HG03159 (cell line): ENCODE measurements around the gene STARD8.
"Not testable (repeated sequence)": the region's sequence is repeated elsewhere in the genome, so short reads cannot be mapped to it uniquely, and the experiment has no call there.

Source experiments
- ATAC-seq: cut with Tn5 transposase; IDR thresholded peaks from one replicate; pipeline ENCODE4 v1.9.1; 2021; ENCODE audit warnings: mild to moderate bottlenecking, moderate library complexity; ENCODE audit not compliant: unreplicated experiment

STARD8 gene

DNA sequence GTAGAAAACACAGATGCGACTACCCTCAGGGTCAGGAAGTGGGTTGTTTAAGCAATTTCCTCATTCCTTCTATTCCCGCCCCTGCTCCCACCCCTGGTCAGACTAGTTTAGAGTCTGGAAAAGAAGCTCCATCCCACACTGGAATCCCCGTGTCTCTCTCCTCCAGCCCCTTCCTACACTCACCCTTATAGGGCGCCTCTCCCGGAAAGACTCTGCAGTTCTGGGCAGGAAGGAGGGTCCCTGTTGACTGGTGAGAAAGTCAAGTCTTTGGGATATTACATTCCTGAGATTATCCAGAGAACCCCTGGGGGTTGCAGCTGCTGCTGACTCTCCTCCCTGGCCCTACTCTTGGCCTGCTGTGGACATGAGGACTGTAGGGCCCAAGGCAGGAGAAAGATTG lies 11.9 kb downstream of the STARD8 start:
- no peak for ATAC-seq

DNA sequence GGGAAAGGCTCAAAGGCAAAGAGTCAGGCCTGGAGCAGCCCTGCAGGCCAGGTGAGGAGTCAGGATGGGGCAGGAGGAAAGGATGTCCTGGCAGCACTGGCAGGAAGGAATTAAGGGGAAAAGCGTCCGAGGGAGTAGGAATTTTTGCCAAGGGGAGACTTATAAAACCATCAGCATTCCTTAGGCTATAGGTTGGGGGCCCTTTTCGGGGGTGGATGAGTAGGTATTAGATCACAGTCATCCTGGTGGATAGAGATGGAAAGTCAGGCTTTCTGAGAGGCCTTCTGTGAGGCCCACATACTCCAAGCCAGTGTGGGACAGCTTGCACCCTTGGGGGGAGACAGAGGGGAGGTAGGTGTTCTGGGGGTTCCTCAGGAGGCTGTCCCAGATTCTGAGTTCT lies 12.3 kb downstream of the STARD8 start:
- ATAC-seq, result no peak

DNA sequence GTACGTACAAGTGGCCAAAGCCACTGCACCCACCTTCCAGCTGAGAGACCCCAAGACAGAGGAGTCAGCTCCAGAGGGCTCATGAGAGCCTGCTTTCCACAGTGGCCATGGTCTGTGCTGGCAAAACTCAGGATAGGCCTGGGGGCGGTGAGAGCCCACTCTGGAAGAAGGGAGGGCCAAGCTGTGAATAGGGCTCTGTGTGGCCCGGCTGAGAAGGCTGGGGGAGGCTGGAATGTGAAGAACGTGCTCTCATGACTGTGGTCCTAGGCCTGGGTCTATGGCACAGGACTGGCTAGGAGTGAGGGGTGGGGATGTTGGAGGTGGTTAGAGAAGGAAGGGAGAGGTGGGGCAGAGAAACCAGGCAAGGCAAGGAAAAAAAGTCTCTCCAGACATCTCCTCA lies 13.3 kb downstream of the STARD8 start:
- no peak for ATAC-seq

DNA sequence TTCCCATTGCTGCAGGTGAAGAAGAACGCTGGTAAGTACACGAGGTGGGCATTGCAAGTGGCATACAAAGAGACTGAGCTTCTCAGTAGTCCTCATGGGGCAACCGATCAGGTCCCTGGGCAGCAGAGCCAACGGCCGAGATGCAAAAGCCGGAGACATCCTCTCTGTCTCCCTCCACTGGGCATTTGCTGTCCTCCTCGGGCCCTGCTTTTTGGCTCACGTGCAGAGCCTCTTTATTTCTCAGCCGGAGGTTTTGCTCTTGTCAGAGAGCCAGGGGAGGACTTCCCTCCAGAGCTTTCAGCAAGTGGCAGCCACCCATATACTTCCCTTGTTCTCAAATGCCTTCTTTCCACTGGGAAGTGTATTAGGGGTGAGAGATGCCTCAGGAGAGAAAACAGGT lies 18.0 kb downstream of the STARD8 start:
- no peak for ATAC-seq

DNA sequence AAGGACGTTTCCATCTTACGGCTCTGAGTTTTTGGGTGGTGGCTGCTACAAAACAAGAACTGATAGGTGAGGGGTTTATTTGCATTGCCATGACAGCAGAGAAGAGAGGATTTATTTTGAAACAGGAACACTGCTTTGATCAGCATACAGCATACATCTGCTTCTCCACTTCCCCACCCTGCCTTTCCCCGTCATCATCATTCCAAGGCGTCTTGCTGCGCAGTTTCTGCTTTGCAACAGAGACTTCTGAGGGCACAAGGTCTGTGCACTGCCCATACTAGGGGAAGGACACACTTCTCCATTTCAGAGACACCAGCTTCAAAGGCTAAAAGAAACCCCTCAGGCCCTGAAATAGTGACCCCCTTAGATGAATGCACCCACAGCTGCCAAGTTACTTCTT lies 19.1 kb downstream of the STARD8 start:
- no peak for ATAC-seq

DNA sequence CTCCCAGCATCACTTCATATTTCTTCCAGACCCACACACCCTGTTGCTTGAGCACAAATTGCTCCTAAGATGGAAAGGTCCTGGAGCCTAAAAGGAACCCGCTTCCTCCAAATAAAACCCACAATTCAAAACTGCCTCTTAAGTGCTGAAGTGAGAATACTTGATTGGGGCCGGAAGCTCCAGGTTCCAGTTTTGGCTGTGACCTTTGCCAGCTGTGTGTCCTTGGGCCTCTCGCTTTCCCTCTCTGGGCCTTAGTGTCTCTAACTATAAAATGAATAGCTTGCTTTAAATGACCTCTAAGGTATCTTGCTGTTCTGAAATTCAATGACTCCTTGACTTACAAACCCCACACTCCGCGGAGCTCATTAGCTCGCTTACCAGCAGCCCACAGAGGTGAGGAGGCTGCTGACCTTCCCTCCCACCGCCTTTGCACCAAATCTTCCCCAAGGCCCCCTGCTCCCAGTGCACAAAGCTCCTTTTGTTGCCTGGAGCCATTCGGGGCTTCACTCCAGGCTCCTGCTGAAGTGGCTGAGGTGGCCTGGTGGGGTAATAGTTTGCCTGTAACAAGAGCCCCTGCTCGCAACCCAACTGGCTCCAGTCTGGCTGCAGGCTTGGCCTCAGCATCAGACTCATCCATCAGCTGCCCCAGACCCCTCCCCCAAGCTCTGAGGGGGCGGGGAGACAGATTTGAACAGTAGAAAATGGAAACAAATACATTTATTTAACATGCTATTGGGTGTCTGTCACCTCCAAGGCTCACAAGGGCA lies 21.8 kb downstream of the STARD8 start:
- ATAC-seq, result no peak

DNA sequence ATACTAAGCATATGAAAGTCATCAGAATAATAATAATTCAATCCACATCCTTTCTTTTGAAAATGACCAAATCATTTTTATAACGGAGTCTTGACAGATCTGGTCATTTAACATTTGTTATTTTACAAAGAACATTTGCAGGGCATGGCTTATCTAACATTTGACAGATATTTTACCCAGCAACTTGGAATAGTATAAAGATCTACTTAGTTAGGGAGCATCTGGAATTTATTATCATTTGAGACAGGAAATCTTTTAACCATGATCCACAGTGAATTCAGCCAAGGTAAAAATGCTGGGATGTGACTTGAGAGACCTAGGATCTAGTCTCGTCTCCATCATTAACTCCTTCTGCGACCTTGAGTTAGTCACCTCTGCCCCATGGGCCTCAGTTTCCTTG lies 22.4 kb downstream of the STARD8 start:
- ATAC-seq, result no peak

DNA sequence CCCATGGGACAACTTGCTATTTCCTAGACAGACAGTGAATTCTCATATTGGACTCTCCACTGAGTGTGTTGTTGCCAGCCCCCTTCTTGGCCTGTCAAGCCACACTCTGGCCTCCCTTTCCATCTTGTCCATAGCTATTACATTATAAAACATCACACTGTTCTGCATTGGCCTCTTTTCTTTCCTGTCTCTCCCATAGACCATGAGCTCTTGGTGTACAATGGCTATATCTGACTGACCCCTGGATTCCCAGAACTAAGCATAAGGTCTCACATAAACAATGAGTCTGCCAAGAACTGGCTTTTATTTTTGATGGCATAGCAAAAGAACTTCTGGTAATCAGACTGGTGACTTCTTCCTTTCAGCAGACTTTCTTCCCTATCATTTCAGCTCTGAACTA lies 23.8 kb downstream of the STARD8 start:
- ATAC-seq, result no peak

DNA sequence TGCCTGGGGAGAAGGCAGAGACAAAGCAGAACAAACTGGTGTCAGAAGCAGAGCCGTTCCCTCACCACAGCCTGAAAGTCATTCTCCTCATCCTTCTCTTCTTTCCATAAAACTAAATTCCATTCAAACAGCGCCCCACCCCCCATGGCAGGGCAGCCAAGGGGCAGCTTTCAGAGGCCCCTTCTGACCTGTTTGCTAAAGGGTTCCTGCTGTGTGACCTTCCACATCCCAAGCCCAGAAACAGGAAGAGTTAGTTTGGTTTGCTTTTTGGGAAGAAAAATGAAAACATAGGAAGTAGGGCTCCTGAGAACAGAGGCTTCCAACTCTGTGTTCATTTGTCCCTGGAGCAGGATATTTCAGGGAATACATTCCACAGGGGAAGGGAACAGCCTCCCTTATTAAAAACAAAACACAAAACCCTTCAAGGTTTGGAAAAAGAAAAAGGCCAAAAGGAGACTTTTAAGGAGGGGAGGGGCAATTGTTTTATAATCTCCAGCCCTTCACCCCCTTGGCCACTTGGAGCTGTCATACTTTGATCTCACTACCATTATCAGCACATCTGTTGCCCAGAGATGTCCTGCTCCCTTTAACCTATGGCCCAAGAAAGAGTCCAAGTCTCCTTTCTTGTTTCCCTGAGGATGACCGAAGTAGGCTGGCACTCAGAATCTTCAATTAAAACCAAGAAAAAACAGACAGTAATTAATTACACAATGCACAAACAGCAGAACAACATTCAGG lies 25.3 kb downstream of the STARD8 start:
- no peak for ATAC-seq

DNA sequence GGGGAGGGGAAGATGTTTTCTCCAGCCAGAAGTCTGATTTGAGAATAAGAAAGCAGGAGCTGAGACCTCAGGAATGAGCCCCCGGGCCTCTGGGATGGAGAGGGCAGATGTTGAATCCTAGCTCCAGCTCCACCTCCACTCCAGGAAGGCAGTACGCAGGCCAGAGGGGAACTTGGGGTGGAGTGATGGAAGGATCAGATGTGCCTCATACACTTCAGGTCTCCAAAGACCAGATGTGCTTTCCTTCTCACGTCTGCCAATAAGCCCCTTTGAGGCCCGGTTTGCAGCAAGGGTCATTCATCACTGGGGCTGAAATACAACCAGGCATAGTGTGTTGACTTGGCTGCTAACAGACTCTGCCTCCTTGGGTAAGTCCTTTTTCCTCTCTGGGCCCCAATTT lies 28.1 kb downstream of the STARD8 start:
- no peak for ATAC-seq

DNA sequence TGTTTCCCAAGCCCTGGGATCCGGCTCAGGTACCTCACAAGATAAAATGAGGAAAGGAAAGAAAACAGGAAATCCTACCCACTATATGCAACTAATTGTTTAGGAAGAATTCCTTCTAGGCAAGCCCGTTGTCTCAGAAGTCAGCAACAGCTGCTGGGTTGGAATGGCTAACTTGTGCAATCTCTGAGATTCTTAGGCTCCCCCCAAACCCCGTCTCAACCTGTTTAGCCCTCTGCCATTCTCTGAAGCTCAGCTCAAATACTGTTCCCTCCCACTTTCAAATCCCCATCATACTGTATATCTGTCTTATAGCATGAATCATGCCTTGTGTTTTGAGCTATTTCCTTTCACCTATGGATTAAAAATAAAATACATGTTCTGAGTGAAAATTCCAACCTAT lies 28.9 kb downstream of the STARD8 start:
- ATAC-seq, result no peak

DNA sequence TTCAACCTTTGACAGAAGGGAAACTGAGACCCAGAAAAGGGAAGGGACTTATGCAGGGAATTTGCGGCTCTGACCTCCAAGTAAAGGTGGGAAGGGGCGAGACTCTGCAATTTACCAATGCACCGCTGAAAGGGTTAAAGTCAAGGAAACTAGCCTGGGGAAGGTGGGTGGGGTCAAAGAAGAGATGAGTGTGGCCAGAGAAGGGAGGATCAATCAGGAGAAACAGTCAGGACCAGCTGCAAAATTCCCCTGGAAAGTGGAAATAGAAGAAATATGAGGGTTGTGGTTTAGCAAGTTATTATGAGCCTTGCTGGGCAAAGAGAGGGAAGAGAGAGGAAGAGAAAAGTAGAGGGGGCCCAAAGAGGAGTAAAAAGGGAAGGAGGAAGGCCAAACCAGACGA lies 30.5 kb downstream of the STARD8 start:
- ATAC-seq, result no peak

DNA sequence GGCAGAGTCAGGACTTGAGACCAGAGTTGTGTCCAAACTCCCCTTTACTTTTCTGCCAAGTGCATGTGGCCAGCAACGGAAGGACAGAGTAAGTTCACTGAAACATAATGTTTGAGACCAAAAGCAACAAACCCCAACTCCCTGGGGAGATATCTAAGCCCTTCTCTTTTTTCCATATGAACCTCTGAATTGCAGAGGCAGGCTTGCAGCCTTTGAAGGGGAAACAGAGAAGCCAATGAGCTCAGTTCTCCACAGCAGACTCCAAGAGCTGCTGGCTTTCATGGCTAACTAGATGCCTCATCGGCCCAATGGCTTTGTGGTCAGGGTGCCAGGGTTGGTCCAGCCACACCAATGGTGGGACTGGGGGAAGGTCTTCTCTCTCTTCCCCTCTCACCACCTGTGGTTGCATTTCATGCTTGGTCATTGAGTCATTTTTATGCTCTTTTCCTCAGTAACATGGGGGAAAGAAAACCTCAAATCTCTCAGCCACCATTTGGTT lies 34.0 kb downstream of the STARD8 start:
- no peak for ATAC-seq

DNA sequence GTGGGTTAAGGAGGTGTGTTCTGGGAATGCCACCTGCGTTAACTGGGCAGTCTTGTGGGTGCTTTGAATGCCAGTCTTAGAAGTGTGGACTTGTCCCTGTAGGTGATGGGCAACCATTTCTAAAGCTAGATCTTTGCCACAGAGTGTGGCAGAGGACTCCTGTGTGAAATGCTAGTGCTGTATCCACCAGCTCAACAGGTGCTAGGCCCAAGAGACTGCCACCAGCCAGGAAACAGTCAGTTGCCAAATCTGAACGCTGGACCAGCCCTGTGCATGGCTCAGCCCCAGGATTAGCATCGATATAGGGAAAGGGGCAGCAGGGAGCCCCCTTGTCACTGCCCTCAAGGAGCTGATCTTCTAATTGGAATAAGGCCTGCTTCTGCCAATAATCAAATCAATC lies 35.3 kb downstream of the STARD8 start:
- ATAC-seq, result no peak

DNA sequence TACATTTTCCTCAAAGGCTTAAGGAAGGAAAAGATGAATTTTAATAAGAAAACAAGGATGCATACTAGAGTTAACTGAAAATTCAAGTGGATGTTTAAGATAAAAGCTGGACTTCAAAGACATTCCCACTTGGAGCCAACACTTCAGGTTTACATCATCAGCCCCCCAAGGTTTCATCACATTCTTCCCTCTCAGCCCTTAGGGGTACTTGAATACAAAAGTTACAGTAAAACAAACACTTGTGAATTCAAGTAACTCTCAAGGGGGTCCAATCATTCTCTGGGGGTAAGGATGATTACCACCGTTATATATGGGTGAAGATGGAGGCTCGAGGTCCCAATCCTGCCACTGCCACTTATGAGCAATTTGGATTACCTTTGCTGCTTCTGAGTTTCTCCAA lies 36.1 kb downstream of the STARD8 start:
- ATAC-seq, result no peak

DNA sequence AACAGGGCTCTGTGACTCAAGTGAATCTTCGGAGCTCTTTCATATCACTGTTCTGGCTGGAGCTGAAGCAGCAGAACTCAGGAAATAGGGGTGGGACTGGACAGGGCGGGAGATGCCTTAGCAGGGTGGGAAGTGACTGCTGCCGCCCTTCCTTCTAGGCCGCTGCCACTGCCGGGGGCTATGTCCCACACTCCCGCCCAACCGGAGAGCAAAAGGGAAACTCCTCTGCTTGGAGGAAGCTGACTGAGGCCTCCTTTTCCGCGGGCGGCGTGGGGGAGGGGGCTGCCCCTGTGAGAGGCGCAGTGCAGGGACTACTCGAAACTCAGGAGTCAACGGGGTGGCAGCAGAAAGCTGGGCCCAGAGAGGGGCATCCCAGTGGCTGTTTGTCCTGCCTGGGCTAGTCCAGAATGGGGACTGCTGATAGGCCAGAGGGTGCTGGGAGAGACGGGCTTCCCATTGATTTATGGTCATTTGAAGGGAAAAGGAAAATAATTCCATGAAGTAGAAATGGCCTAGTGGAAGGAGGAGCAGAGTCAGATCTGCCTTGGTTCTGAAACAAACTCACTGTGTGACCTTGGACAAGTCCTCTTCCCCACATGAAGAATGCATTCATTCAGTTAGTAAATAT lies 36.9 kb downstream of the STARD8 start:
- no peak for ATAC-seq

DNA sequence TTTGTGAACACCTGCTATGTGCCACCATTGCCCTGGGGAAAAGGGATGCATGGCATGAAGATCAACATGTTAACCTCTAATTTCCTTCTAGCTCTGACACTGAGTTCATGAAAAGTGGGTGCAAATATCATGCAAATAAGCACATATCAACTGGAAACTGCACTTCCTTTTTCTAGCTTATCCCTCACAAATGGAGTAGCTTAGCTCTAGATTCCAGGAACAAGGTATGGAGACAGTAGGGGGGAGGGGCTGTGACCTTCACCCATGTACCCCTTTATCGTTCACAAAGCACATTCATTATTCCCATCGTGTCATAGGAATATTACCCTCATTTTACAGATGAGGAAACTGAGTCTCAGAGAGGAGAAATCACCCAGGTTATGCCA lies 37.4 kb downstream of the STARD8 start:
- no peak for ATAC-seq

DNA sequence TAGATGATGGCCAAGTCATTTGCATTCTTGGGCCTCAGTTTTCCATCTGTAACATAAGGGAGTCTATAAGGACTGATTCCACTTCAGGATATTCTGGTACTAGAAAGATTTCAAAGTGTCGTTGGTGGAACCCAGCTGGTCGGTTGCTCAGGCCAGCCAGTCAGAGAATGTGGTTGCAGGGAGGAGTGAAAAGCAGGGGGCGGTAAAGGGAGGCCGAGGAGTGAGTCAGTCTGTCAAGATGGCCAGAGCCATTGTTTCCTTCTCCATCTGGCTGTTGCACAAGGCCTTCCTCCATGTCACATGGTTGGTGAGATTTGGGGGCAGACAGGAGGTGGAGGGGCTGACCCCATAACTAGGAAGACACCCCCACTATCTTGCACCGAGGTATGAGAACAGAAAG lies 38.2 kb downstream of the STARD8 start:
- ATAC-seq, result no peak

DNA sequence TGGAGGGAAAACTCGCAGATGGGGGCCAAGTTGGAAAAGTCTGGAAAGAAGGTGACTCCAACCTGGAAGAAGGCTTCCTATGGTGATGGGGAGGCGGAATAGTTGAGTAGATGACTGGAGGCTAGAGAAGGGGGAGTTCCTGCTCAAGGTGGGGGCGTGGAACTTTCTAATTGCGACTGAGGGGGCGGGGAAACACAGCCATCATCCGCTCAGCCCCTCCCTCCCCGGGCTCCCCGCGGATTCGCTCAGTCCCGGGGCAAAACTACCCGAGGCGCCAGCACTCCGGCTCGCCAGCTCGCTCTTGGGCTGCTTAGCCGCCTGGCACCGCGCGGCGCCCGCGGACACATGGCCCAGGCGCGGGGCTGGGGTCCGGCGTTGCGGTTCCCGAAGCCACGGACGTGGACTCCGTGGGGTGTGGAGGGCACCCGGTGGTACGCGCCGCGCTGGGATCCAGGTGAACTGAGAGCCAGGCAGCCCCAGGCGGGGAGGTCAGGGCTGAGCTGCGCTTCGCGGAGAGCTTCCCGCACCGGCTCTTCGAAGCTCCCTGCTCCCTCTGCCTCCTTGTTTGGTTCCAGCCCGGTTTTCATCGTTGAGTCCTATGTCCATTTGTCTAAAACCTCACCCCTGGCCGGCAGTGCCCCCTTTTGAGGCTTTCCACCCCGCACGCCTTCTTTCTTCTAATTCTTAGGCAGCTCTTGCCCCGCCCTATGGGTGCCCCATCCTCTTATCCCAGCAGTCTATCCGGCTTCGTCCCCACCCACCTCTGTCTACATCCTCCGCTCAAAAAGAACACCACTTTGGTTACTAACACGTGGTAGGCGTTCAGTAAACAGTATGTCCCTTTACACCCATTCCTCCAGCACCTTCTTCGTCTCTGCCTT lies 38.9 kb downstream of the STARD8 start:
- ATAC-seq, result no peak

DNA sequence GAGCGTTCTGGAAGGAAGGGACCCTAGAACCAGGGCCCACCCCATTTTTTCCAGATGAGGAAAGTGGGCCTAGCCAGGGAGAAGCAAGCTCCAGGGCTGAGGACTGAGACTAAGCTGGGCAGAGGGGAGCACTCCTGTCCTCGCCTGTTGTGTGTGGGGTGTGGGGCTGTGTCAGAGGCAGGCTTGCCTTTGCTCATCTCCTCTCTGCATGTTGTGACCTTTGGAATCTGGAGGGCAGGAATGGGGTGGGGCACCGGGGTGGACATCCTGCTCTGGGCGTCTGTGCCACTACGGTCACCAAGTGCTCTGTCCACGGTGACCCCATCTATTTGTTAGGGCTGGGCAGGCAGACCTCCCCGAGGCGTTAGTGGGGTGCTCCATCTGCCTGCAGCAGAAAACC lies 41.5 kb downstream of the STARD8 start:
- ATAC-seq, result not testable (repeated sequence)

DNA sequence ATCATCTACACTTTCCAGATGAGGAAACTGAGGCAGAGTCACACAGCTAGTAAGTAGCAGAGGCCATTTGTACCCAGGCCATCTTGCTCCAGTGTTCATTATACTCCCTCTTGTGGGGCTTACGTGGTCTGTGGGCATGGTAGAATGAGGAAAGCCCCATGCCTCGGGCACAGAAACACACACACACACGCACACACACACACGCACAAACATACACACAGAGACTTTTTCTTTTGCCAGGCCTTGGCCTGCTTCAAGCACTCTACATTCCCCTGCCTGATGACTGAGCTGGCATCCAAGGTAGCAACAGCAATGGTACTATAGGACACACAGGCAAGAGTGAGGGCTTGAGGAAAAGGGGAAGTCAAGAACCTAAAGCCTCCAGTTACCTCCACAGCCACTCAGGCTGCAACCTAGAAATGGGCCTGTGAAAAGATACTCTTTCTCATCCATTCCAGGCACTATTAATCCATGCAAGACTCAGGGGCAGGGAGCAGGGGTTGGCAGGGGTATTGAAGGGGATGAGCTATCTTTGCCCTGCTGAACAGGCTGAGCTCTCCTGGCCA lies 43.6 kb downstream of the STARD8 start:
- ATAC-seq, result no peak
